BLaER1 treated with 17β-estradiol and CSF1 and Interleukin-3, amounts not matched to agents 10 nM and 100 nM (cell line): Measurements from ENCODE around the gene ABLIM3.
A peak's percentile ranks its signal among the peaks of the same experiment; 100 is the strongest.

Source experiments
- H3K27ac ChIP-seq, 11 experiments: shearing (Covaris generic); formaldehyde crosslinking; 2 replicates each; pipeline ENCODE4 v1.8.1; 2022
- H3K27me3 ChIP-seq, 11 experiments: shearing (Covaris generic); formaldehyde crosslinking; 2 replicates each; pipeline ENCODE4 v1.8.1; 2022
- H3K36me3 ChIP-seq, 11 experiments: shearing (Covaris generic); formaldehyde crosslinking; 2 replicates each; pipeline ENCODE4 v1.8.1; 2022
- H3K4me1 ChIP-seq, 10 experiments: shearing (Covaris generic); formaldehyde crosslinking; 2 replicates each; pipeline ENCODE4 v1.8.1; 2022
- H3K4me2 ChIP-seq, 11 experiments: shearing (Covaris generic); formaldehyde crosslinking; 2 replicates each; pipeline ENCODE4 v1.8.1; 2022
- H3K4me3 ChIP-seq, 10 experiments: shearing (Covaris generic); formaldehyde crosslinking; 2 replicates each; pipeline ENCODE4 v1.8.1; 2022
- H3K9ac ChIP-seq, 11 experiments: shearing (Covaris generic); formaldehyde crosslinking; 2 replicates each; pipeline ENCODE4 v1.8.1; 2022
- H3K9me3 ChIP-seq, 11 experiments: shearing (Covaris generic); formaldehyde crosslinking; replicated peaks in 1 of 11; 2 replicates each; pipeline ENCODE4 v1.8.1; 2022
- H4K20me1 ChIP-seq, 11 experiments: shearing (Covaris generic); formaldehyde crosslinking; 2 replicates each; pipeline ENCODE4 v1.8.1; 2022
- Cebpa-rat ChIP-seq, 11 experiments: shearing (Covaris generic); IDR thresholded peaks; 2 replicates each; pipeline ENCODE4 v1.8.1; 2022

Gene ABLIM3

DNA sequence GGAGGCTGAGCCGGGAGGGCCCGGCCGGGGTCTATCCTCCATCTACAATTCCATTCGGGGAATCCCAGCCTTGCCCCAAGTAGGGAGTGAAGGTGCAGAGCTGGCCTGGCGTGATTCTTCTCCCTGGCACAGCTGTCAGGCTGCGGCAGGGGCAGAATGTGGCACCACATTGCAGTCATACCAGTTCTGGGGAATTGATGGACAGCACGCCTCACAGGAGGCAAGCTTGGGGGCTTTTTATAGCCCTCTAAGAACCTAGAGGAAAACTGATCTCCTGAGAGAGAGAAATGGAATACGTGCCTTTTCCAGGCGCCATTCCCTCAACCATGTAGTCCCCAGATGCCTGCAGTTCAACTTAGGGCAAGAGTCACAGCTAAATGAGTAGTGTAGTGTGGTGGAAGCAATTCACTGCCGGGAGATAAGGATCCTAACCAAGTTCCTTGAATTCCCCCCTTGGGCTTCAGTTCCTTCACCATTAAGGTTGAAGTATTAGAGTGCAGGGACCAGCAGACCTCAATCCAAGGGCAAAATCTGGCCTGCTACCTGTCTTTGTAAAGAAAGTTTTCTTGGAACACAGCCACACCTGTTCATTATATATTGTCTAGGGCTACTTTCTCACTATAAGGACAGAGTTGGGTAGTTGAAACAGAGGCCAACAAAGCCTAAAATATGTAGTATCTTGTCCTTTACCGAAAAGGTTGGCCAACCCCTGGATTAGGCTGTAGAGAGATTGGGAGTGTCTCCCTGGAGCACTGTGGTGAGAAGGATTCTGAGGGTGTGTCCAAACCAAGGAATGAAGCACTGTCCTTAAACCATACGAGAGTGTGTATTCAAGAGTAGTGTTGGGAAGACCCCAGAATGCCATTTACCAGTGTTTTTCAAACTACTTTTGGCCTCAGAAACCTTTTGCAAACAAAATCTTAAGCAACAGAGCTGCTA is 141.0 kb downstream of the ABLIM3 start:
- H3K36me3 ChIP-seq = no peaks in the 10 kb centered on the region; a peak in 1 of 22 replicates
- peaks cover 35 to 71% (median 60%) of the 10 kb centered on the region in 10 experiments for H3K4me1 ChIP-seq
- no peaks in the 10 kb centered on the region for H4K20me1 ChIP-seq
- H3K27me3 ChIP-seq = no peaks in the 10 kb centered on the region
- H3K4me2 ChIP-seq = peak overlapping the region in 8 of 11 experiments; percentile 6 to 97 (median 84); a peak in 12 of 22 replicates
- no peak overlapping the region for H3K4me3 ChIP-seq
- TF ChIP-seq Cebpa-rat (IDR thresholded peaks at IDR 0.05) = no peak
- peak overlapping the region in 3 of 11 experiments; percentile 11 to 87 (median 80); a peak in 3 of 22 replicates for H3K27ac ChIP-seq
- no peak overlapping the region for H3K9ac ChIP-seq
- no peaks in the 10 kb centered on the region for H3K9me3 ChIP-seq

DNA sequence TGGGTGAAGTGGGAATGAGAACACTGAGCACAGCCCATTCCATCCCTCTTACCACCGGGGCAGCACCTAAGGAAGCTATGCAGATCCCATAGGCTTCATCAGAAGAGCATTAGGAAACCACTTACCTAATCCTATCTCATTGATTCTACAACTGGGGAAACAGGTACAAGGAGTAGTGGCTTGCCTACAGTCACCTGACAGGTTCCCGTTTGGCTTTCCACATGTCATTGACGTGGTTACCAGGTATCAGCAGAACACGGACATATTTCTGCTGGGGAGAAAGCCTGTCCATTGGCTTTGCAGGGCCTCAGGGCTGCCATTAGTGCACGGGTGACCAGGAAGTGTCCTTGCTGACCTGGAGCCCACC is 141.7 kb downstream of the ABLIM3 start:
- peak overlapping the region in 5 of 11 experiments; percentile 11 to 87 (median 50); a peak in 7 of 22 replicates for H3K27ac ChIP-seq
- no peaks in the 10 kb centered on the region for H3K27me3 ChIP-seq
- H3K9me3 ChIP-seq = no peaks in the 10 kb centered on the region
- no peak for TF ChIP-seq Cebpa-rat (IDR thresholded peaks at IDR 0.05)
- H3K4me1 ChIP-seq = peaks cover 40 to 70% (median 62%) of the 10 kb centered on the region in 10 experiments
- H4K20me1 ChIP-seq = no peaks in the 10 kb centered on the region
- no peaks in the 10 kb centered on the region for H3K36me3 ChIP-seq
- no peak overlapping the region for H3K9ac ChIP-seq
- peak overlapping the region; percentile 5 to 97 (median 83); a peak in 17 of 22 replicates for H3K4me2 ChIP-seq
- no peak overlapping the region for H3K4me3 ChIP-seq

- peaks cover 49 to 79% (median 65%) of the 10 kb centered on the region in 10 experiments for H3K4me1 ChIP-seq
- H3K36me3 ChIP-seq = no peaks in the 10 kb centered on the region
- no peaks in the 10 kb centered on the region for H3K27me3 ChIP-seq
- H4K20me1 ChIP-seq = no peaks in the 10 kb centered on the region
- no peaks in the 10 kb centered on the region for H3K9me3 ChIP-seq
- no peak for TF ChIP-seq Cebpa-rat (IDR thresholded peaks at IDR 0.05)
- peak overlapping the region; percentile 33 to 75 (median 63) for H3K9ac ChIP-seq
- H3K4me3 ChIP-seq = peak overlapping the region; percentile 7 to 52 (median 28); a peak in 15 of 20 replicates
- peak overlapping the region; percentile 80 to 97 (median 89) for H3K4me2 ChIP-seq
- H3K27ac ChIP-seq = peak overlapping the region; percentile 57 to 90 (median 80); a peak in 21 of 22 replicates
These were observed 142.6 kb downstream of the ABLIM3 start for GRCh38 chr5:149283626-149284480.

- peak overlapping the region; percentile 57 to 90 (median 80); a peak in 21 of 22 replicates for H3K27ac ChIP-seq
- peaks cover 55 to 81% (median 67%) of the 10 kb centered on the region in 10 experiments for H3K4me1 ChIP-seq
- no peaks in the 10 kb centered on the region for H3K9me3 ChIP-seq
- no peaks in the 10 kb centered on the region for H3K36me3 ChIP-seq
- TF ChIP-seq Cebpa-rat (IDR thresholded peaks at IDR 0.05) = peak in 9 of 11 experiments; percentile 32 to 88 (median 68); a peak in 11 of 22 replicates
- peak overlapping the region; percentile 33 to 75 (median 63) for H3K9ac ChIP-seq
- no peaks in the 10 kb centered on the region for H3K27me3 ChIP-seq
- H3K4me2 ChIP-seq = peak overlapping the region; percentile 80 to 97 (median 89)
- peak overlapping the region in 9 of 10 experiments; percentile 7 to 42 (median 23); a peak in 9 of 20 replicates for H3K4me3 ChIP-seq
- H4K20me1 ChIP-seq = no peaks in the 10 kb centered on the region
These were observed 143.2 kb downstream of the ABLIM3 start for GRCh38 chr5:149284501-149284900.

- Histone ChIP-seq H4K20me1 (no peaks in the 10 kb centered on the region), H3K27me3 (no peaks in the 10 kb centered on the region), H3K27ac (peak overlapping the region; percentile 57 to 90 (median 80); a peak in 21 of 22 replicates), H3K9me3 (no peaks in the 10 kb centered on the region), H3K36me3 (no peaks in the 10 kb centered on the region), H3K4me2 (peak overlapping the region; percentile 80 to 97 (median 89)), H3K4me1 (peaks cover 56 to 83% (median 69%) of the 10 kb centered on the region in 10 experiments), H3K4me3 (peak overlapping the region in 2 of 10 experiments; percentile 9 to 12; a peak in 1 of 20 replicates), H3K9ac (peak overlapping the region in 10 of 11 experiments; percentile 33 to 75 (median 60); a peak in 13 of 22 replicates)
- TF ChIP-seq Cebpa-rat (IDR thresholded peaks at IDR 0.05) = no peak
These were observed 143.9 kb downstream of the ABLIM3 start for GRCh38 chr5:149285153-149285552.

DNA sequence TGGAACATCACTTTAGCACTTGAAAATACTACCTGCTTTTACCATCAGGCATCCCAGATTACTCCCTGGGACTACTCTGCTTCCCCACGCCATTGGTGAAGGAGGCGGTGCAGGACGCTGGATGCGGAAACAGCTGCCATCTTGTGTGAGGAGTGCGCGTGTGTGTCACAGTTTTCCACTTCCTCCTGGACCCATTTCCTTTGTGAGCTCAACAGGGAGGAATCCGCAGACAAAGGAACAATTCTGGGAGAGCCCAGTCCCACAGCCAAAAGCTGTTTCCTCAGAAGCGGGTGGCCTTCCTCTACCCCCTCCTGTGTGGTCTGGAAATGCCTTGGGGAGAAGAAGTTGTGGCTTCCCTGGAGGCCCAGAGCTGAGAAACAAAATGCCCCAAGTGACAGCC is 147.1 kb downstream of the ABLIM3 start:
- no peaks in the 10 kb centered on the region for H3K27me3 ChIP-seq
- peak overlapping the region; percentile 71 to 95 (median 85) for H3K4me2 ChIP-seq
- H3K9me3 ChIP-seq = no peaks in the 10 kb centered on the region
- H3K27ac ChIP-seq = peak overlapping the region; percentile 77 to 90 (median 87)
- H3K9ac ChIP-seq = peak overlapping the region; percentile 45 to 73 (median 62)
- peaks cover 53 to 94% (median 74%) of the 10 kb centered on the region in 10 experiments for H3K4me1 ChIP-seq
- H3K4me3 ChIP-seq = peak overlapping the region; percentile 15 to 57 (median 30); a peak in 17 of 20 replicates
- H4K20me1 ChIP-seq = no peaks in the 10 kb centered on the region
- TF ChIP-seq Cebpa-rat (IDR thresholded peaks at IDR 0.05) = no peak
- H3K36me3 ChIP-seq = no peaks in the 10 kb centered on the region

DNA sequence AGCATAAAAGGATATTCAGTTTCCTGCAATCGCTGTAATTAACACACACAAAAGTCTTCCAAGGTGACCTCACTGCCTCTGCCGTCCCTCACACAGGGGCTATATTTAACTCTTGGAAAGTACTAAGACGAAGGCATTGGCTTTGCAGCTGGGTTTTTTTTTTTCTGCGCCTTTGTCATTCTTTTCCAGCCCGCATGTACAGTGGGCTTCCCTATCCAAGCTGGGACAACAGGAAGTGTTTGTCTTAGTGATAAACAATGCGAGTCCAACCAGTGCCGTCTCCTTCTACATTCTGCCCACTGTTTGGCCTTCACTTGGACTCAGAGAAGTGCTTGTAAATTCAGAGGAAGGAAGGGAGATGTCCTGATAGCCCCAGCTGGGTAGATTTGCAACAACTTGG is 148.0 kb downstream of the ABLIM3 start:
- no peak for TF ChIP-seq Cebpa-rat (IDR thresholded peaks at IDR 0.05)
- H3K36me3 ChIP-seq = no peaks in the 10 kb centered on the region
- H3K27ac ChIP-seq = peak overlapping the region; percentile 77 to 90 (median 87)

More for the DNA sequence above, 148.0 kb downstream of the ABLIM3 start:
- H3K4me3 ChIP-seq = peak overlapping the region in 4 of 10 experiments; percentile 3 to 57 (median 36); a peak in 3 of 20 replicates
- no peaks in the 10 kb centered on the region for H4K20me1 ChIP-seq
- no peaks in the 10 kb centered on the region for H3K9me3 ChIP-seq
- peak overlapping the region; percentile 71 to 95 (median 85) for H3K4me2 ChIP-seq
- peak overlapping the region in 8 of 11 experiments; percentile 28 to 73 (median 52); a peak in 11 of 22 replicates for H3K9ac ChIP-seq
- peaks cover 44 to 91% (median 71%) of the 10 kb centered on the region in 10 experiments for H3K4me1 ChIP-seq
- H3K27me3 ChIP-seq = no peaks in the 10 kb centered on the region
